ENCODE measurements around the gene BSG.
A peak's percentile ranks its signal among the peaks of the same experiment; 100 is the strongest.
"Not testable (repeated sequence)": the region's sequence is repeated elsewhere in the genome, so short reads cannot be mapped to it uniquely, and the experiment has no call there.

The BSG gene

DNA sequence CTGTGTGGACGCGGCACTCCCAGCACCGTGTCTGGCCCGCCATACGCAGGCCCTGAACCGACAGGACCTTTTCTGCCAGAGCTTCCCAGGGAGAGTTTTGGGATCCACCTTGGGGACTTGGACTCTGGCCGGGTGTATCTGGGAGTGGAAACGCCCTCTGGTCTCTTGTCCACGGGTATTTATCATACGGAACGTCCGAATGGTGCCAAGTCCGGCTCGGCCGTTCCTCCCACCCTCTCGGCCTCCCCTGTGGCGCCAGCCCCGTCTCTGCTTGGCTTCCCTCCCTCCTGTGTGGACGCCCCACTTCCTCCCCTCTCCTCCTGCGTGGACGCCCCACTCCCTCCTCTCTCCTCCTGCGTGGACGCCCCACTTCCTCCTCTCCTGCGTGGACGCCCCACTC lies 29.4 kb downstream of the BSG start:
- DNase-seq = no peak

DNA sequence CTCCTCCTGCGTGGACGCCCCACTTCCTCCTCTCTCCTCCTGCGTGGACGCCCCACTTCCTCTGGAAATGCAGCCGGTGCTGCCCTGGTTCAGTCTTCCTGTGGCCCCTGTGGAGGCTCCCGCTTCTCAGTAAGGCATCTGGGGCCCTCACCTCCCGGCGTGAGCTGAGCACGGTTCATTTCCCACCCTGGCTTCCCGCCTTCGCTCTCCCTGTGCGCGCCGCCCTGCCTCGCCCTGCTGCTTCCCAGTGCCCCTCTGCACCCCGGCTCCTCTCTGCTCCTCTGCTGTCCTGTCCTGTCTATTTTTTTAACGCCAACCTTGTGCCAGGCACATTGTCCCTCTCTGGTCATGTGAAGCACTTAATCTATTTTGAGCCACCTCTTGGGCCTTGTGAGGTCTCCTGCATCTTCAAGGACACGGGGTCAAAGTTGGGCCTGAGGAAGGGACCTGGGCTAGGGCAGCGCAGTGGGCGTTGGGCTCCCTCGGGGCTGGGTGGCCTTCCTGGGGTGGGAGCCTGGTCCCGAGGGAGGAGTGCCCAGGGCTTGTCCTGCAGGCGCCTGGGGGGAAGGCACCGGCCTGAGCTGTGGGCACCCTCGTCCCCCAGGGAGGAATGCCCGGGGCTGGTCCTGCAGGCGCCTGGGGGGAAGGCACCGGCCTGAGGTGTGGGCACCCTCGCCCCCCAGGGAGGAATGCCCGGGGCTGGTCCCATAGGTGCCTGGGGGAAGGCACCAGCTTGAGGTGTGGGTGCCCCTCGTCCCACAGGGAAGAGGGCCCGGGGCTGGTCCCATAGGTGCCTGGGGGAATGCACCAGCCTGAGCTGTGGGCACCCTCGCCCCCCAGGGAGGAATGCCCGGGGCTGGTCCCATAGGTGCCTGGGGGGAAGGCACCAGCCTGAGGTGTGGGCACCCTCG lies 30.2 kb downstream of the BSG start:
- no peak for DNase-seq

DNA sequence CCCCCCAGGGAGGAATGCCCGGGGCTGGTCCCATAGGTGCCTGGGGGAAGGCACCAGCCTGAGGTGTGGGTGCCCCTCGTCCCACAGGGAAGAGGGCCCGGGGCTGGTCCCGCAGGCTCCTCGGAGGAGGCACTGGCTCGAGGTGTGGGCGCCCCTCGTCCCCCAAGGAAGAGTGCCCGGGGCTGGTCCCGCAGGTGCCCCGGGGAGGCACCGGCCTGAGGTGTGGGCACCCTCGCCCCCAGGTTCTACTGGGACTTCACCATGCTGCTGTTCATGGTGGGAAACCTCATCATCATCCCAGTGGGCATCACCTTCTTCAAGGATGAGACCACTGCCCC lies 30.9 kb downstream of the BSG start:
- DNase-seq = not testable (repeated sequence)

DNA sequence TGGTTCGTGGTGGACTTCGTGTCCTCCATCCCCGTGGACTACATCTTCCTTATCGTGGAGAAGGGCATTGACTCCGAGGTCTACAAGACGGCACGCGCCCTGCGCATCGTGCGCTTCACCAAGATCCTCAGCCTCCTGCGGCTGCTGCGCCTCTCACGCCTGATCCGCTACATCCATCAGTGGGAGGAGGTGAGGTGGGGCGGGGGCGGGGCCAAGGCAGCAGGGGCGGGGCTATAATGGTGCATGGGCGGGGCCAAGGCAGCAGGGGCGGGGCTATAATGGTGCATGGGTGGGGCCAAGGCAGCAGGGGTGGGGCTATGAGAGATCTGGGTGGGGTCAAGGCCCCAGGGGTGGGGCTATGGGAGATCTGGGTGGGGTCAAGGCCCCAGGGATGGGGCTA lies 31.4 kb downstream of the BSG start:
- DNase-seq = not testable (repeated sequence)

DNA sequence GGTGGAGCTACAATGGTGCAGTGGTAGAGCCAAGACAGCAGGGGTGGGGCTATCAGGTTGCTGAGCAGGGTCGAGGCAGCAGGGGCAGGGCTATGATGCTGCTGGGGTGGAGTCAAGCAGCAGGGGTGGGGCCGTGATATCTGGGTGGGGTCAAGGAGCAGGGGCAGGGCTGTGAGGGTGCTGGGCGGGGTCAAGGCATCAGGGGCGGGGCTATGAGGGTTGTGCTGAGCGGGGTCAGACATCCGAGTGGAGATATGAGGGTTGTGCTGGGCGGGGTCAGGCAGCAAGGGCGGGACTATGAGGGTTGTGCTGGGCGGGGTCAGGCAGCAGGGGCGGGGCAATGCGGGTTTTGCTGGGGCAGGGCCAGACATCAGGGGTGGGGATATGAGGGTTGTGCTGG lies 32.0 kb downstream of the BSG start:
- peak in 3 of 56 donors; percentile 23 to 38 (median 25) for DNase-seq

DNA sequence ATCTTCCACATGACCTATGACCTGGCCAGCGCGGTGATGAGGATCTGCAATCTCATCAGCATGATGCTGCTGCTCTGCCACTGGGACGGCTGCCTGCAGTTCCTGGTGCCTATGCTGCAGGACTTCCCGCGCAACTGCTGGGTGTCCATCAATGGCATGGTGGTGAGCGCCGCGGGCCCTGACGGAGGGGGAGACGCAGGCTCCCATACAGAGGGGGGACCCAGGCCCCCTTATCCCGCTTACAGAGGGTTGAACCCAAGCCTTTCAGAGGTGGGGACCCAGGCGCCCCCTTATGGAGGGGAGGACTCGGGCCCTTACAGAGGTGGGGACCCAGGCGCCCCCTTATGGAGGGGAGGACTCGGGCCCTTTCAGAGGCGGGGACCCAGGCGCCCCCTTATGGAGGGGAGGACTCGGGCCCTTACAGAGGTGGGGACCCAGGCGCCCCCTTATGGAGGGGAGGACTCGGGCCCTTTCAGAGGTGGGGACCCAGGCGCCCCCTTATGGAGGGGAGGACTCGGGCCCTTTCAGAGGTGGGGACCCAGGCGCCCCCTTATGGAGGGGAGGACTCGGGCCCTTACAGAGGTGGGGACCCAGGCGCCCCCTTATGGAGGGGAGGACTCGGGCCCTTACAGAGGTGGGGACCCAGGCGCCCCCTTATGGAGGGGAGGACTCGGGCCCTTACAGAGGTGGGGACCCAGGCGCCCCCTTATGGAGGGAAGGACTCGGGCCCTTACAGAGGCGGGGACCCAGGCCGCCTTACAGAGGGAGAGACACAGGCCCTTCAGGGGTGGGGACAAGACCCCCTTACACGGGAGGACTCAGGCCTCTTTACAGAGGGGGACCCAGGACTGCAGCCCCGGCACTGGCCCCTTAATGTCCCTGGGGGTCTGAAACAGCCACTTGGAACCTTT lies 32.9 kb downstream of the BSG start:
- not testable (repeated sequence) for DNase-seq

DNA sequence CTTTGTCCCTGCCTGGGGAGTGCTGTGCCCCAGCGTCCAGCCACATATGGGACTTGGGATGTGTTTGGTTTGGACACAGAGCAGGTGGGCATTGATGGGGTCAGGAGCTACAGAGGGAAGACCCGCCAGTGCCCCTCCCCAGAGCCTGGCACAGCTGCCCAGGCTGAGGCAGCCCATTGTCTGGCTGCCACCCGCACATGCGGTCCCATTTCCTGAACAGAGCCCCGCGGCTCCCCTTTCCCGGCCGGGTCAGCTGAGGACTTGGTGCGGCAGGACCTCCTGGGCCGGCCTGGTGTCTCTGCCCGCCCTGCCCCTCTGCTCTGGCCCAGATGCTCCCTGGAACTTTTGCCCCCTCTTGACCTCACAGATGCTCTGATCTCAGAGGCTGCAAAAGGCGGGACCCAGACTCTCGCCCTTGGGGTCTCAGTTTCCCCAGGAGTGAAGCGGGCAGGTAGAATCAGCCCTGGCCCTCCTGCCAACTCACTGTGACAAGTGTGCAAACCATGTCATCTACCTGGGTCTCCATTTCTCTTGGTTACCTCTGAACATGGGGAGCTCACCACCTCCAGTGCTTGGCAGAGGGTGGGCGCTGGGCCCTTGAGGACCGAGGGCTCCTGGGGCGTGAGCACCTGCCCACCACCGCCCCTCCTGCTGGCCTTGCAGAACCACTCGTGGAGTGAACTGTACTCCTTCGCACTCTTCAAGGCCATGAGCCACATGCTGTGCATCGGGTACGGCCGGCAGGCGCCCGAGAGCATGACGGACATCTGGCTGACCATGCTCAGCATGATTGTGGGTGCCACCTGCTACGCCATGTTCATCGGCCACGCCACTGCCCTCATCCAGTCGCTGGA lies 35.1 kb downstream of the BSG start:
- DNase-seq = peak in 22 of 56 donors; percentile 11 to 72 (median 36)

DNA sequence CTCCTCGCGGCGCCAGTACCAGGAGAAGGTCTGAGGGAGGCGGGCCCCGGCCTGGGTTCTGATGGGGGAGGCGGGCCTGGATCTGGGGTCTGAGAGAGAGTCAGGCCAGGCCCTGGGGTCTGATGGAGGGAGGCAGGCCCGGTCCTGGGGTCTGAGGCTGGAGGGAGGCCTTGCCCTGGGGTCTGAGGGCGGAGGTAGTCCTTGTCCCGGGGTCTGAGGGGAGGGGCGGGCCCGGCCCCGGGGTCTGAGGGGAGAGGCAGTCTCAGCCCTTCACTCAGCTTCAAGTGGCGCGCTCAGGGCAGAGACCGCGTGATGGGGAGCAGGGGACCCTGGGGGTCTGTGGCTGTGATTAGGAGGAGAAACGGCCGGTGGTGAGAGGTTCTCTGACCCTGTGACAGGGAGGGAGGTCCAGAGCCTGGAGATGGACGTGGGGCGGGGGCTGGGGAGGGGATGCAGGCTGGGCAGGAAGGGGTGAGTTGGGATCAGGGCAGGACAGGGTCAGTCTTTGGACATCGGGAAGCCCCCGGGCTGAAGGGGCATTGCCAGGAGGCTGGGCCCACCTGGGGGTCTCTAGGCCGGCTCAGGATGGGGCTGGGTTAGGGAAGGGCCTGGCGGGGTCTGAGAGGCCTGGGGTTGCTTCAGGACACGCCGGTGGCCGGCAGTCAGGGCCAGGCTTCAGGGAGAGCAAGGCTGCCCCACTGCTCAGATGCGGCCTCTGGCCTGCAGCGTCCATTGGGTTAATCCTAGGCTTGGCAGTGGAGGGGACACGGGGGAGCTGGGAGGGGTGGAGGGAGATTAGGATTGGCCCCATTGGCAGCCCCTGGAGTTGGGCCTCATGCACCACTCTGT lies 36.0 kb downstream of the BSG start:
- no peak for DNase-seq

DNA sequence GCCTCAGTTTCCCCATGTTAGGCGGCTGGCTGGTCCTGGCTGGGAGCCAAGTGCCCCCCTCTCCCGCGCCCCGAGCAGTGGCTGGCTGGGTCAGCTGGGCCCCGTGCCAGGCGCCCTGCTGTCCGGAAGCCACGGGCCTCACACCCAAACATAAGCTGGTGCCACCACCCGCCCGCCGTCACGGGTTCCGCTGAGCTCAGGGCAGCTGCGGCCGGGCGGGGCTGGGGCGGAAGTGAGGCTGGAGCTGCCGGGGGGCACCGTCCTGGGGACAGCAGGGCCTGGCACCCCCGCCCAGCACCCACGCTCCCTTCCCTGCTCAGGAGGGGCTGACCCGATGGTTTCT lies 36.6 kb downstream of the BSG start:
- peak in 52 of 56 donors; percentile 23 to 94 (median 74) for DNase-seq

DNA sequence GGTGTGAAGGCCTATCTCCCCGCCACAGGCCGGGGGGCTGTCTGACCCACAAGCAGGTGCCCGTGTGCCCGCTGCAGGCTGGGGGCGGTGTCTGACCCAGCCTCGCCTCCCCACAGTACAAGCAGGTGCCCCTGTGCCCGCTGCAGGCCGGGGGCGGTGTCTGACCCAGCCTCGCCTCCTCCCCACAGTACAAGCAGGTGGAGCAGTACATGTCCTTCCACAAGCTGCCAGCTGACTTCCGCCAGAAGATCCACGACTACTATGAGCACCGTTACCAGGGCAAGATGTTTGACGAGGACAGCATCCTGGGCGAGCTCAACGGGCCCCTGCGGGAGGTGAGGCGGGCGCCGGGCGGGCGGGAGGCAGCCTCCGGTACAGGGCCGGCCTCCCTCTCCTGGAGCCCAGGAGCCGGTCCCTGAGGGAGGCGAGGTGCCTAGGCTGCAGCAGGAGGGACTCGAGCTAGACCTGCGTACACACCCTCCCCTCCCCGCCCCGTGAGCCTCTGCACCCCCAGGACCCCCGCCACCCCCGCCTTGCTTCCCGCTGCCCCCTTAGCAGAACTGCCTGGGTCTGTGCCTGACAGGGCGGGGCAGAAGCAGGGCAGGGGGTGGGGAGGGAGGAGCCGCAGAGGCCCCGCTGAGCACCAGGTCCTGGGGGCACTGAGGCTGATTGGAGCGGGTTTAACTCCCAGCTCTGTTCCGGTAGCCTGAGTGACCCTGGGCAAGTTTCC lies 37.8 kb downstream of the BSG start:
- DNase-seq = peak in 2 of 56 donors; percentile 6 to 27

DNA sequence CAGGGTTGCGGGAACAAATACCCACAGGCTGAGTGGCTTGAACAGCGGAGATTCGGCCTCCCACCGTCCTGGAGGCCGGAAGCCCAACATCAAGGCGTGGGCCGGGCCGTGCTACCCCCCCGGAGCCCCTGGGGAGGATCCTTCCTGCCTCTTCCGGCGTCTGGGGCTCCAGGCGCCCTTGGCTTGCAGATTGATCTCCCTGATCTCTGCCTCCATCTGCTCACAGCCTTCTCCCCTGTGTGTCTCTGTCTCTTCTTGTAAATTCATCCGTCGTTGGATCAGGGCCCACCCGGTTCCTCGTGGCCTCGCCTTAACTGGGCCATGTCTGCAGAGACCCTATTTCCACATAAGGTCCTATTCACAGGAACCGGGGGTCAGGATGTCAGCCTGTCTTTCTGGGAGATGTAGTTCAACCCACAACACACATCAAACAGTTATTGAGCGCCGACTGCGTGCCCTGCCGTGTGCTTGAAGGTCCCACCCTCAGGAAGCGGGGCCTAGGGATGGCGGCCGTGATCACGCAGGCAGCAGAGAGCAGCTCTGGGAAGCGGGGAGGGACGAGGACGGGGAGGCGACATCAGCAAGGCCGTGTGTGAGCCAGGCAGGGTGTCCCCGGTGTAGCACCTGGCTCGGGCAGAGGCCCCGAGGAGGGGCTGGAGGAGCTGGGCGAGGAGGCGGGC lies 38.5 kb downstream of the BSG start:
- DNase-seq = peak in 1 of 56 donors; percentile 24

DNA sequence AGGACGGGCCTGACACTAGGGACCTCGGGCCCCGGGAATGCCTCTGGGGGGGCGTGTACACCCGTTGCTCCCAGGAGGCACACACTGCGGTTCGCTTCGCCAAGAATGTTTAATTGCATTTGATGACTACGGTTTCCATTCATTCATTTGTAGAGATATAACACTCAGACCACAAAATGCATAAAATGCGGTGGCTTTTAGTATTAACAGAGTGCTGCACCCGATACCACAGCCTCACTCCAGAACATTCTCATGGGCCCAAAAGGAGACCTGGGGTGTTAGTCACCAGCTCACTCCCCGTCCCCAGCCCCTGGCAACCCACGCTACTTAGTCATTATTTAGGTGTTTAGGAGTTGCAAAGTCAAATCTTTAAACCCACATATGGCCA lies 39.1 kb downstream of the BSG start:
- DNase-seq = no peak

DNA sequence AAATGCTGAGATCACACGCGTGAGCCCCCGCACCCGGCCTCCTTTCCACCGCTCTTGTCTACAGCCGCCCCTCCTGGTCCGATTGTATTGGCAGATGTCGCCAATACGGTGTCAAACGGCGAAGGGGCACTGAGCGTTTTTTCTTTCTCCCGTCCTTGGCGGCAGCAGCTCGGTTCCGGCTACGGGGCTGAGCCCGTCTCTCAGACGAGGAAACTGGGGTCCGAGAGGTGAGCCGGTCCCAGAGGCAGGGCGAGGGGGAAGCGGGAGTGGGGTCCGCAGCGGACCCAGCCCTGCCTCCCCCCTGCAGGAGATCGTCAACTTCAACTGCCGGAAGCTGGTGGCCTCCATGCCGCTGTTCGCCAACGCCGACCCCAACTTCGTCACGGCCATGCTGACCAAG lies 40.5 kb downstream of the BSG start:
- DNase-seq = no peak

DNA sequence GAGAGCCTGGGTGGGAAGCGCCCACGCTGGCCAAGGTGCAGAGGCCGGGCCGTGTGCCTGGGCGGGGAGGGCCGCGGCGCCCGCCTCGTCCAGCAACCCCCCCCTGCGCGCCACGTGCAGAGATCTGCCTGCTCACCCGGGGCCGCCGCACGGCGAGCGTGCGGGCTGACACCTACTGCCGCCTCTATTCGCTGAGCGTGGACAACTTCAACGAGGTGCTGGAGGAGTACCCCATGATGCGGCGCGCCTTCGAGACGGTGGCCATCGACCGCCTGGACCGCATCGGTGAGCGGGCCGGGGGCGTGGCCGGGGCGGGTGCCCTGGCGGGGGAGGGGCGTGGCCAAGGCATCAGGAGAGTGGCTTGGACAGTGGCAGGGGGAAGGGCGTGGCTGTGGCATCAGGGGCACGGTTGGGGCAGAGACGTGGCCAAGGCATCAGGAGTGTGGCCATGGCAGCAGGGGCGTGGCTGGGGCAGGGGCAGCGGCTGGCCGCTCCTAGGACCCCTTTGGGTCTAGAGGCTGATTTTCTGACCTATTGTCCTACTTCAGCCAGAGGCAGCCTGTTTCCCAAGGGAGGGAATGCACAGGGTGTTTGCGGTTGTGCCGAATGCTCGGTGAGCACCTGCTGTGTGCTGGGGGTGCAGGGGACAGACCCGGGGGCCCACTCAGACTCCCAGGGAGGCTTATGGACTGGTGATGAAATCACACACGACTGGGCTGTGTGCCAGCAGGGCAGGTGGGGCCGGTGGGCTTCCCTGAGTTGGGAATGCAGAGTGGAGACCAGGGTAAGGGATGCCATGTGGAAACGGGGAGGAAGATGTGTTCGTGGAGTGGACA lies 41.6 kb downstream of the BSG start:
- DNase-seq = no peak

DNA sequence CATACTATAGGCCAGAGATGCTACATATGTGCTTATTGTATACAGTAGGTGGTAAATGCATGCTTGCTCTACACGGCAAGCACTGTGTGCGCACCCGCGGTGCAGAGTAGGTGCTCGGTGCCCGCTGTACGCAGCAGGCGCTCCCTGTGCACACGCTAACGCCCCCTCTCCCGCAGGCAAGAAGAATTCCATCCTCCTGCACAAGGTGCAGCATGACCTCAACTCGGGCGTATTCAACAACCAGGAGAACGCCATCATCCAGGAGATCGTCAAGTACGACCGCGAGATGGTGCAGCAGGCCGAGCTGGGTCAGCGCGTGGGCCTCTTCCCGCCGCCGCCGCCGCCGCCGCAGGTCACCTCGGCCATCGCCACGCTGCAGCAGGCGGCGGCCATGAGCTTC lies 43.2 kb downstream of the BSG start:
- no peak for DNase-seq

DNA sequence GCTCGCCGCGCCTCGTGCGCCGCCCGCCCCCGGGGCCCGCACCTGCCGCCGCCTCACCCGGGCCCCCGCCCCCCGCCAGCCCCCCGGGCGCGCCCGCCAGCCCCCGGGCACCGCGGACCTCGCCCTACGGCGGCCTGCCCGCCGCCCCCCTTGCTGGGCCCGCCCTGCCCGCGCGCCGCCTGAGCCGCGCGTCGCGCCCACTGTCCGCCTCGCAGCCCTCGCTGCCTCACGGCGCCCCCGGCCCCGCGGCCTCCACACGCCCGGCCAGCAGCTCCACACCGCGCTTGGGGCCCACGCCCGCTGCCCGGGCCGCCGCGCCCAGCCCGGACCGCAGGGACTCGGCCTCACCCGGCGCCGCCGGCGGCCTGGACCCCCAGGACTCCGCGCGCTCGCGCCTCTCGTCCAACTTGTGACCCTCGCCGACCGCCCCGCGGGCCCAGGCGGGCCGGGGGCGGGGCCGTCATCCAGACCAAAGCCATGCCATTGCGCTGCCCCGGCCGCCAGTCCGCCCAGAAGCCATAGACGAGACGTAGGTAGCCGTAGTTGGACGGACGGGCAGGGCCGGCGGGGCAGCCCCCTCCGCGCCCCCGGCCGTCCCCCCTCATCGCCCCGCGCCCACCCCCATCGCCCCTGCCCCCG lies 43.8 kb downstream of the BSG start:
- DNase-seq = no peak

DNA sequence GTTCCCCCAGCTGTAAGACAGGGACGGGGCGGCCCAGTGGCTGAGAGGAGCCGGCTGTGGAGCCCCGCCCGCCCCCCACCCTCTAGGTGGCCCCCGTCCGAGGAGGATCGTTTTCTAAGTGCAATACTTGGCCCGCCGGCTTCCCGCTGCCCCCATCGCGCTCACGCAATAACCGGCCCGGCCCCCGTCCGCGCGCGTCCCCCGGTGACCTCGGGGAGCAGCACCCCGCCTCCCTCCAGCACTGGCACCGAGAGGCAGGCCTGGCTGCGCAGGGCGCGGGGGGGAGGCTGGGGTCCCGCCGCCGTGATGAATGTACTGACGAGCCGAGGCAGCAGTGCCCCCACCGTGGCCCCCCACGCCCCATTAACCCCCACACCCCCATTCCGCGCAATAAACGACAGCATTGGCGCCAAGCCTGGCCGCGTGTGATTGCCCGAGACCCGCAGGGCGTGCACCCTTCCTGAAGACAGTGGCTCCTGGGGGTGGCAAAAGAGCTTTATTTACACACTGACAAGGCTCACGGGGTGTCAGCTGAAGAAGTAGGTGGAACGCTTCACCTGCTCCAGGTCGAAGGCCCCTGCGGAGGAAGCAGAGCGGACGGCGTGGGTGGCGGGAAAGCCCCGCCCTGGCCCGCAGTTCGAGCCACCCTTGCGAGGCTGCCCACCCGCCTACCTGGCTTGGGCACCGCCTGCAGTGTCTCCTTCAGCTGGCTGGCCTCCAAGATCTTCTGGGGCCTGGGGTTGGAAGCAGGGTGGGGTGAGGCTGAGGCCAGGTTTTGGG lies 44.5 kb downstream of the BSG start:
- DNase-seq = peak in 1 of 56 donors; percentile 8

Data from amygdala (tissue), 56 donors.